HepG2 (cell line): ENCODE measurements around the gene METTL4. TPM values are rescaled to one million over a fixed set of nuclear protein-coding genes. Genes with fewer than 3 reads are reported as not detected.

Source experiments
- AGO1 ChIP-seq: fragments of 200-400 bp; formaldehyde crosslinking; IDR thresholded peaks from 2 replicates; pipeline ENCODE4 v1.6.1; 2017; ENCODE audit warnings: mild to moderate bottlenecking, low read depth, low read length, moderate library complexity; ENCODE audit not compliant: poor library complexity, severe bottlenecking
- ATF3 ChIP-seq: sonication (generic); formaldehyde crosslinking; IDR thresholded peaks from 2 replicates; pipeline ENCODE4 v1.4.0; 2020; ENCODE audit warnings: missing genetic modification reagents
- CHD4 ChIP-seq: fragments of 200-600 bp; sonication (generic); IDR thresholded peaks from 2 replicates; pipeline ENCODE4 v1.7.0; 2017; ENCODE audit warnings: mild to moderate bottlenecking, low read length, borderline replicate concordance
- CREBL2 ChIP-seq: sonication (generic); formaldehyde crosslinking; IDR thresholded peaks from 2 replicates; pipeline ENCODE4 v1.8.1; 2023; ENCODE audit warnings: missing genetic modification reagents, mild to moderate bottlenecking, borderline replicate concordance
- FOXP1 ChIP-seq, 2 experiments: fragments of 450-650 bp in 1 of 2; IDR thresholded peaks; 2 replicates each; pipeline ENCODE4 v1.6.1; 2017 to 2018; ENCODE audit warnings: antibody characterized with exemption in 1 of 2
- HCFC1 ChIP-seq: fragments of 150-350 bp; IDR thresholded peaks from 2 replicates; pipeline ENCODE4 v1.6.1; 2014; ENCODE audit warnings: low read depth, low read length
- HNF4G ChIP-seq, 2 experiments: sonication (generic) in 1 of 2; formaldehyde crosslinking in 1 of 2; IDR thresholded peaks; 2 replicates each; pipeline versions ENCODE4 v1.4.0 to v1.6.1; 2011 to 2020; ENCODE audit warnings: borderline replicate concordance in 2 of 2, low read depth in 2 of 2, mild to moderate bottlenecking in 2 of 2, low read length in 1 of 2, missing genetic modification reagents in 1 of 2, moderate library complexity in 1 of 2
- KLF12 ChIP-seq: sonication (generic); formaldehyde crosslinking; IDR thresholded peaks from 2 replicates; pipeline ENCODE4 v1.4.0; 2020; ENCODE audit warnings: missing genetic modification reagents, borderline replicate concordance
- PLRG1 ChIP-seq: fragments of 450-650 bp; conservative IDR thresholded peaks from 2 replicates; pipeline ENCODE4 v1.6.1; 2016
- SALL1 ChIP-seq: sonication (generic); formaldehyde crosslinking; IDR thresholded peaks from 2 replicates; pipeline ENCODE4 v1.8.0; 2022; ENCODE audit warnings: mild to moderate bottlenecking, missing genetic modification reagents
- SALL2 ChIP-seq: sonication (generic); formaldehyde crosslinking; IDR thresholded peaks from 2 replicates; pipeline ENCODE4 v1.8.1; 2023; ENCODE audit warnings: mild to moderate bottlenecking, missing genetic modification reagents, inconsistent platforms
- SSRP1 ChIP-seq: IDR thresholded peaks from 2 replicates; pipeline ENCODE4 v1.6.1; 2016; ENCODE audit warnings: control low read depth
- TEF ChIP-seq: sonication (generic); formaldehyde crosslinking; IDR thresholded peaks from 2 replicates; pipeline ENCODE4 v1.5.0; 2020; ENCODE audit warnings: missing genetic modification reagents
- TFE3 ChIP-seq: IDR thresholded peaks from 2 replicates; pipeline ENCODE4 v1.6.1; 2016
- ZFP62 ChIP-seq: sonication (generic); formaldehyde crosslinking; IDR thresholded peaks from 2 replicates; pipeline ENCODE4 v1.4.0; 2020; ENCODE audit warnings: missing genetic modification reagents
- ZFP82 ChIP-seq: sonication (generic); formaldehyde crosslinking; IDR thresholded peaks from 2 replicates; pipeline ENCODE4 v1.5.1; 2020; ENCODE audit warnings: mild to moderate bottlenecking, missing genetic modification reagents, borderline replicate concordance
- ZIK1 ChIP-seq: sonication (generic); formaldehyde crosslinking; IDR thresholded peaks from 2 replicates; pipeline ENCODE4 v1.5.0; 2020; ENCODE audit warnings: mild to moderate bottlenecking, low read depth, missing genetic modification reagents, borderline replicate concordance
- ZNF30 ChIP-seq: sonication (generic); formaldehyde crosslinking; IDR thresholded peaks from 2 replicates; pipeline ENCODE4 v1.5.0; 2020; ENCODE audit warnings: mild to moderate bottlenecking, missing genetic modification reagents
- ZNF329 ChIP-seq: sonication (generic); formaldehyde crosslinking; IDR thresholded peaks from 2 replicates; pipeline ENCODE4 v1.9.0; 2021; ENCODE audit warnings: low read depth, mild to moderate bottlenecking, missing genetic modification reagents
- ZNF331 ChIP-seq: sonication (generic); formaldehyde crosslinking; IDR thresholded peaks from 2 replicates; pipeline ENCODE4 v1.4.0; 2020; ENCODE audit warnings: missing genetic modification reagents
- ZNF33B ChIP-seq: sonication (generic); formaldehyde crosslinking; IDR thresholded peaks from 2 replicates; pipeline ENCODE4 v1.5.1; 2020; ENCODE audit warnings: mild to moderate bottlenecking, missing genetic modification reagents
- ZNF512B ChIP-seq: sonication (generic); formaldehyde crosslinking; IDR thresholded peaks from 2 replicates; pipeline ENCODE4 v1.5.1; 2020; ENCODE audit warnings: missing genetic modification reagents, mild to moderate bottlenecking, borderline replicate concordance
- ZNF562 ChIP-seq: sonication (generic); formaldehyde crosslinking; IDR thresholded peaks from 2 replicates; pipeline ENCODE4 v1.8.0; 2022; ENCODE audit warnings: missing genetic modification reagents, borderline replicate concordance
- polyA plus RNA-seq, 8 experiments: library from polyadenylated mRNA; depleted of rRNA in 3 of 8; stranded (reverse) in 7 of 8; unstranded in 1 of 8; fragments of >200 nt; fragmentation: Illumina TruSeq in 4 of 8; extraction: Trizol in 4 of 8; gene quantifications; 2 replicates each; pipeline versions ENCODE4 v1.2.1 to v1.2.3, GENCODE V29; 2011 to 2016; ENCODE audit warnings: low read depth in 4 of 8, missing spikeins in 1 of 8, mixed read lengths in 1 of 8; ENCODE audit not compliant: insufficient read depth in 1 of 8
- total RNA-seq, 5 experiments: library from RNA; depleted of rRNA; stranded (reverse); fragments of >200 nt; fragmentation: Illumina TruSeq; extraction: Trizol; gene quantifications; 2 replicates each; pipeline ENCODE4 v1.2.3, GENCODE V29; 2016; ENCODE audit warnings: low read depth in 1 of 5

METTL4 gene
- total and polyA plus RNA-seq, 2 of the 13 experiments (the other 11 are each of a cell fraction or from before 2014, with no cell fraction given): 6.8 to 8.1 TPM

GRCh38 chr18:2571200-2572170, at the start of gene METTL4, which contains the start of gene NDC80 (continued):
- no peak for TF ChIP-seq CREBL2
- no peak for TF ChIP-seq PLRG1
- TF ChIP-seq SSRP1 (CRISPR knock-in tag): no peak
- peak; percentile 42 for TF ChIP-seq AGO1
- TF ChIP-seq HNF4G (IDR thresholded peaks at IDR 0.05; ENCODE audit: borderline replicate concordance, low read depth, low read length): no peak
- TF ChIP-seq HNF4G (CRISPR knock-in tag; IDR thresholded peaks at IDR 0.05; ENCODE audit: borderline replicate concordance, low read depth): no peak
- 0 out of 2 replicates have a peak, but pooled peaks have one; percentile 74 for TF ChIP-seq ZFP82 (CRISPR knock-in tag)
- 0 out of 2 replicates have a peak, but pooled peaks have one; percentile 28 for TF ChIP-seq SALL2
- TF ChIP-seq ZNF33B (CRISPR knock-in tag): no peak; the same call in 1 of the 2 replicates
- TF ChIP-seq ATF3 (CRISPR knock-in tag): peak; percentile 38; the same call in 1 of the 2 replicates
- no peak for TF ChIP-seq FOXP1 (IDR thresholded peaks at IDR 0.05)
- no peak for TF ChIP-seq FOXP1 (CRISPR knock-in tag; IDR thresholded peaks at IDR 0.05)
- no peak for TF ChIP-seq ZIK1 (CRISPR knock-in tag)
- peak; percentile 76; the same call in 1 of the 2 replicates for TF ChIP-seq KLF12
- TF ChIP-seq HCFC1: peak; percentile 77
- peak; percentile 42; the same call in 1 of the 2 replicates for TF ChIP-seq ZNF331 (CRISPR knock-in tag)
- peak; percentile 67; the same call in 1 of the 2 replicates for TF ChIP-seq ZNF30 (CRISPR knock-in tag)
- TF ChIP-seq SALL1 (CRISPR knock-in tag): peak; percentile 64
- 0 out of 2 replicates have a peak, but pooled peaks have one; percentile 24 for TF ChIP-seq TFE3 (CRISPR knock-in tag)
- peak; percentile 37; the same call in 1 of the 2 replicates for TF ChIP-seq TEF
- TF ChIP-seq CHD4: no peak
- 0 out of 2 replicates have a peak, but pooled peaks have one; percentile 14 for TF ChIP-seq ZNF329 (CRISPR knock-in tag)
- TF ChIP-seq ZNF512B (CRISPR knock-in tag): no peak
- TF ChIP-seq ZNF562 (CRISPR knock-in tag): peak; percentile 84
- TF ChIP-seq ZFP62 (CRISPR knock-in tag): no peak
